Neuronal stem cell (in vitro differentiated cells): ENCODE results near the gene PLEKHM3.

Experiments
- DNase-seq: peaks from one replicate; pipeline ENCODE4 v3.0.0-alpha.2; 2013; ENCODE audit warnings: low spot score
- H2AFZ ChIP-seq: one replicate; pipeline ENCODE4 v1.6.1; 2013; ENCODE audit warnings: mild to moderate bottlenecking, low read length, inconsistent platforms
- H2AK5ac ChIP-seq: 2 replicates; pipeline ENCODE4 v1.6.1; 2013; ENCODE audit warnings: low read depth, mild to moderate bottlenecking, inconsistent platforms, low read length, moderate library complexity, mixed read lengths
- H2BK120ac ChIP-seq: 2 replicates; pipeline ENCODE4 v1.6.1; 2013; ENCODE audit warnings: low read depth, mild to moderate bottlenecking, inconsistent platforms, low read length, moderate library complexity, mixed read lengths
- H2BK12ac ChIP-seq: one replicate; pipeline ENCODE4 v1.6.1; 2013; ENCODE audit warnings: low read length, inconsistent platforms
- H2BK15ac ChIP-seq: 2 replicates; pipeline ENCODE4 v1.6.1; 2013; ENCODE audit warnings: mild to moderate bottlenecking, low read length, inconsistent platforms, mixed read lengths
- H2BK5ac ChIP-seq: one replicate; pipeline ENCODE4 v1.6.1; 2013; ENCODE audit warnings: inconsistent platforms, mild to moderate bottlenecking, low read length, moderate library complexity
- H3K14ac ChIP-seq: one replicate; pipeline ENCODE4 v1.6.1; 2013; ENCODE audit warnings: low read length, inconsistent platforms
- H3K18ac ChIP-seq: 2 replicates; pipeline ENCODE4 v1.6.1; 2013; ENCODE audit warnings: low read length, inconsistent platforms
- H3K23ac ChIP-seq: 2 replicates; pipeline ENCODE4 v1.6.1; 2013; ENCODE audit warnings: low read depth, mild to moderate bottlenecking, mixed read lengths, low read length, inconsistent platforms; ENCODE audit not compliant: poor library complexity
- H3K27ac ChIP-seq: replicated peaks from 3 replicates; pipeline ENCODE4 v1.5.1; 2013; ENCODE audit warnings: low read length, inconsistent platforms
- H3K27me3 ChIP-seq, 3 experiments: 2 replicates each; pipeline ENCODE4 v1.6.1; 2013; ENCODE audit warnings: low read length in 3 of 3, mild to moderate bottlenecking in 2 of 3, inconsistent platforms in 1 of 3, low read depth in 1 of 3, mixed read lengths in 1 of 3, moderate library complexity in 1 of 3; ENCODE audit not compliant: control insufficient read depth in 3 of 3, insufficient read depth in 3 of 3
- H3K36me3 ChIP-seq, 2 donors: replicated peaks in 1 of 2; 2 replicates each; pipeline ENCODE4 v1.6.1; 2013; ENCODE audit warnings: low read length in 2 of 2; ENCODE audit not compliant: control insufficient read depth in 2 of 2, insufficient read depth in 2 of 2
- H3K4ac ChIP-seq: 2 replicates; pipeline ENCODE4 v1.6.1; 2013; ENCODE audit warnings: inconsistent platforms, mild to moderate bottlenecking, low read length, moderate library complexity
- H3K4me1 ChIP-seq, 2 donors: 1 replicate in 1 of 2; 2 replicates in 1 of 2; pipeline ENCODE4 v1.6.1; 2013; ENCODE audit warnings: low read length in 2 of 2, low read depth in 1 of 2; ENCODE audit not compliant: control insufficient read depth in 2 of 2, insufficient read depth in 1 of 2
- H3K4me2 ChIP-seq: one replicate; pipeline ENCODE4 v1.6.1; 2013; ENCODE audit warnings: mild to moderate bottlenecking, low read length, inconsistent platforms; ENCODE audit not compliant: insufficient read depth, poor library complexity, severe bottlenecking
- H3K4me3 ChIP-seq, 2 donors: 2 replicates each; pipeline ENCODE4 v1.5.1; 2013; ENCODE audit warnings: low read length in 2 of 2, mild to moderate bottlenecking in 2 of 2, inconsistent platforms in 1 of 2, moderate library complexity in 1 of 2
- H3K79me1 ChIP-seq: one replicate; pipeline ENCODE4 v1.6.1; 2013; ENCODE audit warnings: low read depth, mild to moderate bottlenecking, inconsistent platforms, low read length, moderate library complexity
- H3K9ac ChIP-seq: one replicate; pipeline ENCODE4 v1.6.1; 2013; ENCODE audit warnings: mild to moderate bottlenecking, low read depth, low read length, inconsistent platforms; ENCODE audit not compliant: poor library complexity
- H3K9me3 ChIP-seq, 2 donors: replicated peaks in 1 of 2; 2 replicates each; pipeline versions ENCODE3 to v1.6.1; 2013; ENCODE audit warnings: low read length in 2 of 2, mild to moderate bottlenecking in 2 of 2, inconsistent platforms in 1 of 2, low read depth in 1 of 2, mixed read lengths in 1 of 2, moderate library complexity in 1 of 2; ENCODE audit not compliant: control insufficient read depth in 2 of 2, insufficient read depth in 1 of 2
- H4K8ac ChIP-seq: one replicate; pipeline ENCODE4 v1.6.1; 2013; ENCODE audit warnings: low read depth, mild to moderate bottlenecking, inconsistent platforms, low read length, moderate library complexity
- H4K91ac ChIP-seq: one replicate; pipeline ENCODE4 v1.6.1; 2013; ENCODE audit warnings: low read length, low read depth, mild to moderate bottlenecking, inconsistent platforms; ENCODE audit not compliant: poor library complexity
- WGBS, 2 donors: extraction: QIAGEN DNeasy Blood & Tissue Kit; methylation state at CpG; one replicate each; pipeline ENCODE4 v1.1.7; 2013; ENCODE audit warnings: missing lambda C conversion rate in 2 of 2, mixed read lengths in 1 of 2; ENCODE audit not compliant: insufficient read length in 2 of 2, insufficient replicate concordance in 1 of 2; ENCODE audit errors: extremely low coverage in 2 of 2; 5-methylcytosine and 5-hydroxymethylcytosine counted together

Gene PLEKHM3

GRCh38 chr2:207944334-207944733 lies 81.0 kb downstream of the PLEKHM3 start:
- Histone ChIP-seq H3K36me3 (no peaks in the 10 kb centered on the region), H2BK15ac (no peak overlapping the region), H2AK5ac (no peak overlapping the region), H3K4ac (no peak overlapping the region), H3K4me3 (no peak overlapping the region), H3K9me3 (no peaks in the 10 kb centered on the region), H4K8ac (no peak overlapping the region), H2BK120ac (no peak overlapping the region), H3K79me1 (no peaks in the 10 kb centered on the region), H3K14ac (no peak overlapping the region), H3K27me3 (no peaks in the 10 kb centered on the region), H3K27ac (no peak overlapping the region), H3K9ac (no peak overlapping the region), H2BK5ac (no peak overlapping the region), H3K18ac (no peak overlapping the region), H3K4me1 (peaks cover 0 to 13% of the 10 kb centered on the region in 2 donors), H3K4me2 (no peak overlapping the region), H3K23ac (no peak overlapping the region), H4K91ac (no peak overlapping the region), H2AFZ (no peak overlapping the region), H2BK12ac (no peak overlapping the region)
- DNase-seq = no peak
- WGBS, 2 donors = no CpG with 5 or more reads among the region's 6 CpGs

- Histone ChIP-seq H2AK5ac (no peak overlapping the region), H3K79me1 (no peaks in the 10 kb centered on the region), H3K4ac (no peak overlapping the region), H3K4me1 (peaks cover 0 to 11% of the 10 kb centered on the region in 2 donors), H3K36me3 (no peaks in the 10 kb centered on the region), H3K14ac (no peak overlapping the region), H2BK12ac (no peak overlapping the region), H2AFZ (no peak overlapping the region), H3K27ac (no peak overlapping the region), H4K8ac (no peak overlapping the region), H3K9ac (no peak overlapping the region), H3K4me2 (no peak overlapping the region), H3K9me3 (no peaks in the 10 kb centered on the region), H3K27me3 (no peaks in the 10 kb centered on the region), H2BK5ac (no peak overlapping the region), H3K4me3 (no peak overlapping the region), H4K91ac (no peak overlapping the region), H2BK15ac (no peak overlapping the region), H2BK120ac (no peak overlapping the region), H3K18ac (peak overlapping the region; percentile 11), H3K23ac (no peak overlapping the region)
- no peak for DNase-seq
- WGBS, 2 donors = no CpG with 5 or more reads among the region's 8 CpGs
These were observed 85.8 kb downstream of the PLEKHM3 start for GRCh38 chr2:207939342-207940108.

GRCh38 chr2:207938886-207939285 lies 86.4 kb downstream of the PLEKHM3 start:
- no peak for DNase-seq
- no CpG with 5 or more reads among the region's 4 CpGs for WGBS, 2 donors
- no peaks in the 10 kb centered on the region for H3K9me3 ChIP-seq

GRCh38 chr2:207938415-207938814 lies 86.9 kb downstream of the PLEKHM3 start:
- H2BK15ac ChIP-seq = no peak overlapping the region
- H2AK5ac ChIP-seq = no peak overlapping the region
- DNase-seq = no peak
- H3K27ac ChIP-seq = no peak overlapping the region
- H3K23ac ChIP-seq = no peak overlapping the region
- H3K4me1 ChIP-seq = peaks cover 0 to 15% of the 10 kb centered on the region in 2 donors
- WGBS, 2 donors = no CpG with 5 or more reads among the region's 4 CpGs
- no peaks in the 10 kb centered on the region for H3K27me3 ChIP-seq
- no peak overlapping the region for H2BK12ac ChIP-seq
- H3K36me3 ChIP-seq = no peaks in the 10 kb centered on the region
- no peak overlapping the region for H3K4me2 ChIP-seq
- H2AFZ ChIP-seq = no peak overlapping the region
- no peak overlapping the region for H3K4me3 ChIP-seq
- no peak overlapping the region for H3K14ac ChIP-seq
- no peak overlapping the region for H4K8ac ChIP-seq
- no peaks in the 10 kb centered on the region for H3K9me3 ChIP-seq
- no peak overlapping the region for H3K9ac ChIP-seq
- H3K79me1 ChIP-seq = no peaks in the 10 kb centered on the region
- no peak overlapping the region for H3K4ac ChIP-seq
- H2BK5ac ChIP-seq = no peak overlapping the region
- no peak overlapping the region for H3K18ac ChIP-seq
- H2BK120ac ChIP-seq = no peak overlapping the region
- H4K91ac ChIP-seq = no peak overlapping the region

More at GRCh38 chr2:207938886-207939285, 86.4 kb downstream of the PLEKHM3 start:
- Histone ChIP-seq H2BK5ac (no peak overlapping the region), H3K18ac (no peak overlapping the region), H3K4me1 (peaks cover 0 to 13% of the 10 kb centered on the region in 2 donors), H2BK12ac (no peak overlapping the region), H2BK120ac (no peak overlapping the region), H3K4me3 (no peak overlapping the region), H3K14ac (no peak overlapping the region), H4K91ac (no peak overlapping the region), H2BK15ac (no peak overlapping the region), H3K9ac (no peak overlapping the region), H2AFZ (no peak overlapping the region), H4K8ac (no peak overlapping the region), H3K4me2 (no peak overlapping the region), H3K79me1 (no peaks in the 10 kb centered on the region), H2AK5ac (no peak overlapping the region), H3K23ac (no peak overlapping the region), H3K36me3 (no peaks in the 10 kb centered on the region), H3K4ac (no peak overlapping the region), H3K27ac (no peak overlapping the region), H3K27me3 (no peaks in the 10 kb centered on the region)
